HCT116 (cell line): ENCODE measurements around the gene RPUSD3. TPM values are rescaled to one million over a fixed set of nuclear protein-coding genes. Genes with fewer than 3 reads are reported as not detected.

ENCODE experiments used
- ATAC-seq: fragments of 200-7000 bp; cut with Tn5 transposase; 2 replicates; pipeline ENCODE4 v1.9.1; 2020; ENCODE audit warnings: mild to moderate bottlenecking, moderate library complexity
- BruUV-seq: library from RNA; stranded (reverse); fragments of 400-500 nt; replicated peaks from 2 replicates; lab custom pipeline; 2021; lab: Mats Ljungman, UMichigan
- CTCF ChIA-PET: fragments of 300-600 bp; sonication (Branson Sonifier 250); formaldehyde crosslinking; loops from one replicate; lab custom pipeline; 2021; ENCODE audit warnings: antibody characterized with exemption; lab: Charles Lee
- POLR2A ChIA-PET: fragments of 300-600, 350-600 bp; sonication (Branson Sonifier 250); formaldehyde crosslinking; loops from one replicate; lab custom pipeline; 2021; ENCODE audit warnings: antibody characterized with exemption; lab: Charles Lee
- RAD21 ChIA-PET, 2 experiments: fragments of 300-600 bp; sonication (Branson Sonifier 250); formaldehyde crosslinking; loops; one replicate each; lab custom pipeline; 2023; ENCODE audit warnings: low total read pairs in 2 of 2; ENCODE audit not compliant: uncharacterized antibody in 2 of 2, unreplicated experiment in 2 of 2, low non-redundant PET in 1 of 2; lab: Charles Lee
- DNase-seq: peaks from one replicate; pipeline ENCODE4 v3.0.0-alpha.2; 2010; ENCODE audit warnings: low read depth, low spot score
- H2AFZ ChIP-seq: fragments of 200-600 bp; shearing (Covaris generic), sonication (generic); 2 replicates; pipeline ENCODE4 v1.6.1; 2017; ENCODE audit warnings: low read depth, mixed run types, mixed read lengths, antibody characterized with exemption, low read length; ENCODE audit not compliant: poor library complexity, severe bottlenecking
- H3K27ac ChIP-seq: 2 replicates; pipeline ENCODE4 v1.5.1; 2012; ENCODE audit warnings: low read depth, low read length
- H3K27me3 ChIP-seq: fragments of 200-600 bp; sonication (generic); 2 replicates; pipeline ENCODE4 v1.6.1; 2016; ENCODE audit warnings: mixed run types, low read length, mixed read lengths; ENCODE audit not compliant: insufficient read depth
- H3K36me3 ChIP-seq, 2 experiments: fragments of 200-500 bp in 1 of 2; fragments of 200-600 bp in 1 of 2; sonication (Bioruptor generic) in 1 of 2; sonication (generic) in 1 of 2; 2 replicates each; pipeline versions ENCODE4 v1.5.1 to v1.6.1; 2014 to 2016; ENCODE audit warnings: low read length in 2 of 2, inconsistent platforms in 1 of 2, mixed read lengths in 1 of 2, mixed run types in 1 of 2; ENCODE audit not compliant: insufficient read depth in 2 of 2, control insufficient read depth in 1 of 2
- H3K4me1 ChIP-seq, 2 experiments: fragments of 200-600 bp in 1 of 2; sonication (generic) in 1 of 2; 2 replicates each; pipeline versions ENCODE4 v1.5.1 to v1.6.1; 2012 to 2017; ENCODE audit warnings: low read length in 2 of 2, inconsistent platforms in 1 of 2, mild to moderate bottlenecking in 1 of 2, mixed read lengths in 1 of 2, mixed run types in 1 of 2, moderate library complexity in 1 of 2; ENCODE audit not compliant: insufficient read depth in 2 of 2, control insufficient read depth in 1 of 2
- H3K4me2 ChIP-seq: fragments of 200-600 bp; sonication (generic); 2 replicates; pipeline ENCODE4 v1.6.1; 2017; ENCODE audit warnings: mixed run types, low read length, mixed read lengths
- H3K4me3 ChIP-seq, 2 experiments: fragments of 200-600 bp in 1 of 2; sonication (generic) in 1 of 2; replicated peaks in 1 of 2; 2 replicates each; pipeline ENCODE4 v1.5.1; 2011 to 2016; ENCODE audit warnings: low read length in 2 of 2, control low read depth in 1 of 2, low read depth in 1 of 2, mild to moderate bottlenecking in 1 of 2, mixed read lengths in 1 of 2, mixed run types in 1 of 2
- H3K79me2 ChIP-seq: fragments of 200-600 bp; sonication (generic); 2 replicates; pipeline ENCODE4 v1.6.1; 2017; ENCODE audit warnings: mild to moderate bottlenecking, mixed run types, low read length, moderate library complexity, mixed read lengths; ENCODE audit not compliant: insufficient read depth
- H3K9ac ChIP-seq: fragments of 200-600 bp; sonication (generic); 2 replicates; pipeline ENCODE4 v1.6.1; 2016; ENCODE audit warnings: low read length, mixed read lengths
- H3K9me2 ChIP-seq: fragments of 200-600 bp; sonication (generic), shearing (Covaris generic); 2 replicates; pipeline ENCODE4 v1.6.1; 2017; ENCODE audit warnings: mixed run types, mild to moderate bottlenecking, moderate library complexity; ENCODE audit not compliant: insufficient read depth
- H3K9me3 ChIP-seq, 2 experiments: fragments of 200-500 bp in 1 of 2; fragments of 200-600 bp in 1 of 2; sonication (Bioruptor generic) in 1 of 2; sonication (generic) in 1 of 2; 2 replicates each; pipeline ENCODE4 v1.6.1; 2014 to 2017; ENCODE audit warnings: low read length in 2 of 2, mixed read lengths in 2 of 2, inconsistent platforms in 1 of 2, low read depth in 1 of 2, mild to moderate bottlenecking in 1 of 2, mixed run types in 1 of 2, moderate library complexity in 1 of 2; ENCODE audit not compliant: control insufficient read depth in 1 of 2, insufficient read depth in 1 of 2
- H4K20me1 ChIP-seq: fragments of 200-600 bp; sonication (generic), shearing (Covaris generic); 2 replicates; pipeline ENCODE4 v1.6.1; 2017; ENCODE audit warnings: mixed run types, mild to moderate bottlenecking, moderate library complexity; ENCODE audit not compliant: insufficient read depth
- CEBPB ChIP-seq: IDR thresholded peaks from 2 replicates; pipeline ENCODE4 v1.6.1; 2012; ENCODE audit warnings: low read depth
- CTCF ChIP-seq, 3 experiments: fragments of 200-600 bp in 1 of 3; sonication (generic) in 1 of 3; IDR thresholded peaks in 2 of 3; conservative IDR thresholded peaks in 1 of 3; 2 replicates each; pipeline ENCODE4 v1.5.1; 2012 to 2017; ENCODE audit warnings: low read depth in 2 of 3, low read length in 2 of 3, antibody characterized with exemption in 1 of 3, borderline replicate concordance in 1 of 3, control low read depth in 1 of 3, mild to moderate bottlenecking in 1 of 3, mixed read lengths in 1 of 3, mixed run types in 1 of 3, moderate library complexity in 1 of 3; ENCODE audit not compliant: insufficient read depth in 1 of 3
- EGR1 ChIP-seq: IDR thresholded peaks from 2 replicates; pipeline ENCODE4 v1.6.1; 2012; ENCODE audit warnings: low read depth
- ELF1 ChIP-seq: IDR thresholded peaks from 2 replicates; pipeline ENCODE4 v1.6.1; 2012; ENCODE audit warnings: low read depth, borderline replicate concordance
- EZH2phosphoT487 ChIP-seq: fragments of 200-600 bp; IDR thresholded peaks from 2 replicates; pipeline ENCODE4 v1.6.1; 2018; ENCODE audit warnings: antibody characterized with exemption, borderline replicate concordance
- FOSL1 ChIP-seq: IDR thresholded peaks from 2 replicates; pipeline ENCODE4 v1.6.1; 2012; ENCODE audit warnings: low read depth
- JUND ChIP-seq: IDR thresholded peaks from 2 replicates; pipeline ENCODE4 v1.6.1; 2012
- POLR2AphosphoS5 ChIP-seq: IDR thresholded peaks from 2 replicates; pipeline ENCODE4 v1.6.1; 2011; ENCODE audit warnings: mild to moderate bottlenecking, low read depth, low read length, moderate library complexity
- SRF ChIP-seq: IDR thresholded peaks from 2 replicates; pipeline ENCODE4 v1.6.1; 2012; ENCODE audit warnings: low read depth
- TCF7L2 ChIP-seq: IDR thresholded peaks from 2 replicates; pipeline ENCODE4 v1.7.0; 2011; ENCODE audit warnings: borderline replicate concordance, inconsistent platforms; ENCODE audit not compliant: insufficient read depth, insufficient read length; ENCODE audit errors: extremely low read depth
- YY1 ChIP-seq: IDR thresholded peaks from 2 replicates; pipeline ENCODE4 v1.6.1; 2011; ENCODE audit warnings: low read length, low read depth, moderate library complexity, mild to moderate bottlenecking; ENCODE audit not compliant: insufficient replicate concordance; ENCODE audit errors: extremely low read depth
- intact Hi-C: fragments of 100-400 bp; cut with micrococcal nuclease; formaldehyde crosslinking; loops from 2 replicates; pipeline ENCODE4 v1.10.0; 2022
- total RNA-seq: library from RNA; stranded (reverse); gene quantifications from one replicate; pipeline ENCODE4 v1.2.1, GENCODE V29; 2021; ENCODE audit not compliant: unreplicated experiment
- TF ChIP-seq, protein P1 (sequence below): IDR thresholded peaks from 2 replicates; pipeline ENCODE4 v1.6.1; 2011; ENCODE audit warnings: mild to moderate bottlenecking, low read length, moderate library complexity; ENCODE audit not compliant: insufficient replicate concordance; ENCODE audit errors: extremely low read depth

The RPUSD3 gene
- total RNA-seq, 1 experiment from 2014 or later = 58.0 TPM

DNA sequence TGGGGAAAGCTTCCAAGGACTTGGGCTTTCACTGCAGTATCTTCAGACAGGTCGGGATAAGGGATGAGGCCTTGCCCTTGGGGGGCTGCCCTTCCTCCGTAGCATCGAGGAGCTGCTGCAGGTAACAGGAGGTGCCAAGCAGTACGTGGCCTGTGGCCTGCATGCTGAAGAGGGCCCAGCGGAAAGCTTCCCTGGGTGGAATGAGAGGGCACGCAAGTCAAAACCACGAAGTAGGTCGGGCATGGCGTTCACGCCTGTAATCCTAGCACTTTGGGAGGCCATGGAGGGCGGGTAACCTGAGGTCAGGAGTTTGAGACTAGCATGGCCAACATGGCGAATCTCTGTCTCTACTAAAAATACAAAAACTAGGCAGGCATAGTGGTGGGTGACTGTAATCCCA is 23.3 kb upstream of the RPUSD3 start:
- intact Hi-C loops = no loop called here
- H3K9me3 ChIP-seq = no peaks in the 10 kb centered on the region
- ChIA-PET POLR2A (no interaction called here), RAD21 (no interaction called here), CTCF (no interaction called here)
- H3K36me3 ChIP-seq = no peaks in the 10 kb centered on the region
- H3K4me3 ChIP-seq = no peak overlapping the region
- no peaks in the 10 kb centered on the region for H4K20me1 ChIP-seq
- H3K9me2 ChIP-seq = no peaks in the 10 kb centered on the region
- no peak overlapping the region for H2AFZ ChIP-seq
- no TSS peak for BruUV-seq
- ATAC-seq (no peak), DNase-seq (no peak)
- TF ChIP-seq JUND = no peak
- no peak overlapping the region for H3K4me2 ChIP-seq
- peaks cover 0 to 22% of the 10 kb centered on the region in 2 experiments; a peak in 2 of 4 replicates for H3K4me1 ChIP-seq
- no peaks in the 10 kb centered on the region for H3K79me2 ChIP-seq
- no peak overlapping the region for H3K9ac ChIP-seq
- no peaks in the 10 kb centered on the region for H3K27me3 ChIP-seq
- H3K27ac ChIP-seq = no peak overlapping the region

GRCh38 chr3:9866639-9867038 is 22.8 kb upstream of the RPUSD3 start:
- H3K79me2 ChIP-seq = no peaks in the 10 kb centered on the region
- no peaks in the 10 kb centered on the region for H3K9me3 ChIP-seq
- no peak overlapping the region for H3K27ac ChIP-seq
- H3K9me2 ChIP-seq = no peaks in the 10 kb centered on the region
- no peak overlapping the region for H3K9ac ChIP-seq
- POLR2A ChIA-PET = no interaction called here
- DNase-seq = no peak
- no peak overlapping the region for H3K4me2 ChIP-seq
- no peak for ATAC-seq
- H3K4me3 ChIP-seq = no peak overlapping the region
- intact Hi-C loops = no loop called here
- CTCF ChIA-PET = no interaction called here
- no peak overlapping the region for H2AFZ ChIP-seq
- BruUV-seq = no TSS peak
- peaks cover 0 to 17% of the 10 kb centered on the region in 2 experiments; a peak in 2 of 4 replicates for H3K4me1 ChIP-seq
- RAD21 ChIA-PET = no interaction called here
- no peaks in the 10 kb centered on the region for H3K27me3 ChIP-seq
- TF ChIP-seq POLR2AphosphoS5 (no peak), CEBPB (no peak), YY1 (no peak), ELF1 (no peak), EGR1 (no peak), TCF7L2 (no peak), CTCF (IDR thresholded peaks at IDR 0.05 in 2 of 3, conservative IDR thresholded peaks at IDR 0.05 in 1 of 3; ENCODE audit: borderline replicate concordance in 1 of 3, insufficient read depth in 1 of 3, low read depth in 2 of 3, low read length in 2 of 3) (no peak), SRF (no peak), FOSL1 (no peak), EZH2phosphoT487 (no peak)
- TF ChIP-seq, protein P1, sequence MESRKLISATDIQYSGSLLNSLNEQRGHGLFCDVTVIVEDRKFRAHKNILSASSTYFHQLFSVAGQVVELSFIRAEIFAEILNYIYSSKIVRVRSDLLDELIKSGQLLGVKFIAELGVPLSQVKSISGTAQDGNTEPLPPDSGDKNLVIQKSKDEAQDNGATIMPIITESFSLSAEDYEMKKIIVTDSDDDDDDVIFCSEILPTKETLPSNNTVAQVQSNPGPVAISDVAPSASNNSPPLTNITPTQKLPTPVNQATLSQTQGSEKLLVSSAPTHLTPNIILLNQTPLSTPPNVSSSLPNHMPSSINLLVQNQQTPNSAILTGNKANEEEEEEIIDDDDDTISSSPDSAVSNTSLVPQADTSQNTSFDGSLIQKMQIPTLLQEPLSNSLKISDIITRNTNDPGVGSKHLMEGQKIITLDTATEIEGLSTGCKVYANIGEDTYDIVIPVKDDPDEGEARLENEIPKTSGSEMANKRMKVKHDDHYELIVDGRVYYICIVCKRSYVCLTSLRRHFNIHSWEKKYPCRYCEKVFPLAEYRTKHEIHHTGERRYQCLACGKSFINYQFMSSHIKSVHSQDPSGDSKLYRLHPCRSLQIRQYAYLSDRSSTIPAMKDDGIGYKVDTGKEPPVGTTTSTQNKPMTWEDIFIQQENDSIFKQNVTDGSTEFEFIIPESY = no peak
- TF ChIP-seq, all 23 proteins: peak for 0
- Histone ChIP-seq H4K20me1 (no peaks in the 10 kb centered on the region), H3K36me3 (no peaks in the 10 kb centered on the region)
